HT-29 (cell line): ENCODE results near the gene FHIT. TPM values are rescaled to one million over a fixed set of nuclear protein-coding genes. Genes with fewer than 3 reads are reported as not detected.

Experiments used
- DNase-seq: peaks from one replicate; pipeline ENCODE4 v3.0.0-alpha.2; 2015; ENCODE audit warnings: low spot score
- total RNA-seq: library from RNA; depleted of rRNA; stranded (reverse); fragments of >200 nt; shearing (Covaris generic); gene quantifications from 2 replicates; pipeline ENCODE4 v1.2.3, GENCODE V29; 2014

FHIT gene
- total RNA-seq, 1 experiment from 2014 or later: not detected

DNA sequence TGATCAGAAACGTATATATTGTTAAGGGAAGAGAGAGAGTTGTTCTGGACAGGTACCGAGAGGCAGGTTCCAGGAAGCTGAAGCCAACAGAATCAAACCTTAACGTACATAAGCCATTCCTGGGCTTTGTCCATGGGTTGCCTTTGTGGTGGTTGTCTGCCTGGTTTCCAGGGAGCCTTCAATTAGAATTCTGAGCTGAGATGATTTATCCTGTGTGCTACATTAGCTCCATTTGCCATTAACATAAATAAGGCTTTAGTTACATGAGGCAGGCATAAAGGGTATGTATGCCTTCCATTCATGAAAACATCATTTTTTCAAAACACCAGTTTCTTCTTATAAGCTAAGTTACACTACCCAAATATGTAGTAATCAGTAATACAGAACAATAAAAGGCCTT lies 1472.0 kb downstream of the FHIT start:
- no peak for DNase-seq

- no peak for DNase-seq
Measured at GRCh38 chr3:59777667-59778077, 1473.6 kb downstream of the FHIT start.

GRCh38 chr3:59777066-59777465 lies 1474.2 kb downstream of the FHIT start:
- no peak for DNase-seq

GRCh38 chr3:59775761-59776325 lies 1475.4 kb downstream of the FHIT start:
- no peak for DNase-seq

GRCh38 chr3:59775106-59775505 lies 1476.1 kb downstream of the FHIT start:
- no peak for DNase-seq

DNA sequence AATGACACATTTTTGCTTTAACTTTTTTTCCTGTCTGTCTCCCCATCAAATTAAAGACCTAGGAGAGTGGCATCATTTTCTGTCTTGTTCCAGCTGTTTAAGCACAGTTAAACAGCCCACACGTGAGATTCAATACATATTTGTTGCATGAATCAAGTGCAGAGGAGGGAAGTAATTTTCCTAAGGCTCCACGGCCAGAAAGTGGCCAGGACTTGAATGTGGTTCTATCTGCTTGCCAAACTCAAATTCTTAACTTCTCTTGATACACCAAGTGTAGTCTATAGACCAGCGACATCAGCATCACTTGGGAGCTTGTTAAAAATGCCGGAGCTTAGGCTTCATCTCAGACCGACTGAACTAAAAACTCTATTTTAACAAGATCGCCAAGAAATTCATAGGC lies 1476.6 kb downstream of the FHIT start:
- DNase-seq: no peak

DNA sequence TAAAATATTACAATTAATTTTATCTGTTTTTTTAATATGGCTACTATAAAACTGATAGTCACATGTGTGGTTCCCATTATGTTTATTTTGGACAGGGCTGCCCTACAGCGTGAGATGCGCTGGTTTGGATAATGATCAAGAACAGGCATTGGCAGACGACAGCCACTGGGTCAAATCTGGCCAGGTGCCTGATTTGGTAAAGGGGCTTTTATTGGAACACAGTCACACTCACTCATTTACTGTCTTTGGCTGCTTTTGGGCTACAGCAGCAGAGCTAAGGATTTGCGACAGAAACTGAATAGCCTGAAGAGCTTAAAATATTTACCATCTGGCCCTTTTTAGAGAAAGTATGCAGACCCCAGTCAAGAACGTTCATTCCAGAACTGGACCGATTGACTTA lies 1477.3 kb downstream of the FHIT start:
- DNase-seq: no peak

DNA sequence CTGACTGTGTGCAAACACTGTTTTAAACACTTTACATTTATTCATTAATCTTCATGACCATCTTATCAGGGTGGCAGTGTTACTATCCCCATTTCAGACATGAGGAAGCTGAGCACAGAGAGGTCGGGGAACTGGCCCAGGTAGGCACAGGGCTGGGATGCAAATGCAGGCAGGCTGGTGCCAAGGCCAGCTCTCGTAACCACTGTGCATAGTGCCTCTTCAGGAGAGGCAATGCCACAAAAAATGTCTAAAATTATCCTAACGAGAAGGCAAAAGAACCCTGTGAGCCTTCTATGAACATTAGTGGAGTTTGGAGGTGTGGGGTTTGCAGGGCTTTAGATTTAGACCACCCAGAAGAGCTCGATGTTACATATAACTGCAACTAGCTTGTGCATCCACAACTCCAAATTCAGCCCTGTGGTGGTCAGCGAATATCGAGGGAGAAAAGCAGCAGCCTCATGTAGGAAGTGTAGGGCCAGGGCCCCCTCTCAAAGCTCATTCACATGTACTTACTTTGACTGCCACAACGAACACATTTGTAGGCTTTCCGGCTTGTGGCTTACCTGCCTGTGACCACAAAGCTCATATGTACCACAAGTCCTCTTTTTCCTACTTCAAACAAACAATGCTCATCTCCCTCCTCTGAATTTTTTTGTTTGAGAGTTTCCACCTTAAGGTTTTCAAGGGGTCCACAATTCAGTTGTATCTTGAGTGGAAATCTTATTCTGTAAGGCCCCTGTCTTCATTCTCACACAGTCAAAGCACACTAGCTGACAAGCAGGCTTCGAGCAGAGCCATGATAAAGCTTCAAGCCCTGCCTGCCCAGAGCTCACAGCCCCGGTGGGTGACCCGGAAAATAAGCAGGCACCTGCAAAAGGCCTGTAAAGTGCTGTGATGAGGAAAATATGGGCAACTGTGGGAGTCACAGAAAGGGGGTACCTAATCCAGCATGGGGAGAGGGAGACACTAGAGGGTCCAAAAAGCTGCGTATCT lies 1478.5 kb downstream of the FHIT start:
- DNase-seq: no peak

GRCh38 chr3:59771768-59772181 lies 1479.5 kb downstream of the FHIT start:
- DNase-seq: no peak

DNA sequence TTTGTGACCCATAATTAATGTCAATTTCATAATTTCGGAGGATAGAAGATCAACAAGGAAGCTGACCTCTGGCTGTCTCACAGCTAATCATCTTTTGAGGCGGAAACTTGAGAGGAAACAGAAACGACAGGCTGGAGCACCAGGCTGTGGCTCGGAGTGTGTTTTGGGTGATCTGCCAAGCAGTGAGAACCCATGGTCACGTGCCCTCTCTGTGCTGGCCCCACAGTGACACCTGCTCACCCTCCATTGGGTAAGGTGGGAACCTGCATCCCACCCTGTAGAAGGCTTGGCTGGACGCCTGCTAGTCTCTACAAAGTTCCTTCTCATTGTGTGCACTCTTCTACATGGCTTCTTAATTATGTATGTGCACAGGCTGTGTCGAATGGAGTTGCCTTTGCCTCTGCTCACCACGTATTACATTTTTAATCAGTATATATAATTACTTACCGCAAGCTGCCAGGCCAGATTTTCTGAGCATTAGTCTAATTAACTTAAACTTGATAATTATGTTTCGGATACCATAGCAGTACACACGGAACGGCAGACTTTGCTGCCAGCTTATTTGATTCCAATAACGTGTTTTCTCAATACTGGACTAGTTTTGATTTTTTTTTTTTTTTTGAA lies 1482.0 kb downstream of the FHIT start:
- DNase-seq: no peak

DNA sequence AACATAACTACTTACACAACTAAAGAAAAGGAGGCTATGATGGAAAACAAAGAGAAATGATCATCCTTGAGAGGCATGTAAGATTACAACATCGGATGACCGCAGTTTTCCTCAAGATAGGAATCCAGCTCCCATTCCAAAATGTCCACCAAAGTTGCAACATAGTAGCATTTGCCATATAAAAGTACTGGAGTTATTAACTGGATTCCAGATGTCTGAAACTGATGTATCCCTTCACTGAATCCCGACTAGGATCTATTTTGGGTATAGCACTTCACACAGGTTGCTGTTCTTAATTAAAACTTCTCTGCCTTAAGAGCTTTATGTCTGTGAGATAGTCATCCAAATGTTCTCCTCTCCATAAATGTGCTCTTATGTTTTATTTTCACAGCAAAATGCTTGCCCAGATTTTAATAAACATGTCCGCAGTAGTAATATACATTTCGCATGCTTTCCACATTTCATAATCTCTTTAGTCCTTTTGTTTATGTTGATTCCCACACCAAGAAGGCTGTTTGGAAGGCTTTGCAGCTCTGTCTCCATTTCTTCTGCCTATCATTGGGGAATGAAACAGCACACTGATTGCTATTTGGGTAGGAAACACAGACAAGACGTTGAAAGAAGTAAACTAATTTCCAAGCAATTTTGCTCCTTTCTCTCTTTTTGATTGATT lies 1484.9 kb downstream of the FHIT start:
- no peak for DNase-seq

- no peak for DNase-seq
Measured at GRCh38 chr3:59764171-59764570, 1487.1 kb downstream of the FHIT start.

- DNase-seq: no peak
Measured at GRCh38 chr3:59762941-59763340, 1488.3 kb downstream of the FHIT start.

- no peak for DNase-seq
Measured at GRCh38 chr3:59759298-59760031, 1491.8 kb downstream of the FHIT start.

GRCh38 chr3:59758672-59759071 lies 1492.6 kb downstream of the FHIT start:
- no peak for DNase-seq

GRCh38 chr3:59756934-59757333 lies 1494.3 kb downstream of the FHIT start:
- no peak for DNase-seq

DNA sequence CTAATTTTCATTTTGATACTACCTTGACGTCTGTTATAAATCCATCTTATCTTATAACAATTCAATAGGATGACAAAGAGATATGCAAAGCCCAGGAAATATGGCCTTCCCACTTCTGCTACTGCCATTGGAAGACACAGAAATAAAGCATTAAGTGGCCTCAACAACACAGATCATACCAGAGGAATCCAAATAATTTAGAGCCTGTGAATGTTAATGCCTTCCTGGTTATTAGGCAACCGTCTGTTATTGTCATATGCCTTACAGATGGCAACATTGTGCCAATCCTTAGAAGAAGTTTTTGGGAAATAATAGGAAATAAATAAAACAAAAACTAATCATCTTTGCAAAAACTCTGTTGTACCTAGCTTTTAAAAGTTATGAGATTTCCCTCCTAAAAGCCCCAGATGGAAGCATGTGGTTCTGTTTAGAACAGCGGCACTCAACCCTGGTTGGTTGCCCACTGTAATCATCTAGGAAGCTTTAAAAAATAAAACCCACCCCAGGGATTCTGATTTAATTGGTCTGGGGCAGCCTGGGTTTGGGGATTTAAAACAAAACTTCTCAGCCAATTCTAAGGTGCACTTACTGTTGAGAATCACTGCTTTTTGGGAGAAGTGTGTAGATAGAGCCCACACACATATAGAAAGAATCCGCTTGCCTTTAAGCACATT lies 1496.7 kb downstream of the FHIT start:
- no peak for DNase-seq

- DNase-seq: no peak
Measured at GRCh38 chr3:59753808-59754450, 1497.3 kb downstream of the FHIT start.

- no peak for DNase-seq
Measured at GRCh38 chr3:59752925-59753324, 1498.3 kb downstream of the FHIT start.

- no peak for DNase-seq
Measured at GRCh38 chr3:59751606-59752005, 1499.6 kb downstream of the FHIT start.
